HG02759 (cell line): Measurements from ENCODE around the gene MME.

Experiments used
- ATAC-seq: cut with Tn5 transposase; IDR thresholded peaks from one replicate; pipeline ENCODE4 v1.9.1; 2021; ENCODE audit warnings: mild to moderate bottlenecking, moderate library complexity; ENCODE audit not compliant: unreplicated experiment

The MME gene

GRCh38 chr3:155231792-155232191 is 151.7 kb downstream of the MME start:
- no peak for ATAC-seq

GRCh38 chr3:155232605-155233004 is 152.5 kb downstream of the MME start:
- no peak for ATAC-seq

- no peak for ATAC-seq
Observed at GRCh38 chr3:155233213-155233612, 153.1 kb downstream of the MME start.
